OCI-M1 (cell line): Measurements from ENCODE around the gene INTS11.

ENCODE experiments used
- DNase-seq: peaks from one replicate; lab custom pipeline; 2025; lab: John Stamatoyannopoulos, UW

The INTS11 gene

GRCh38 chr1:1343811-1344421, 19.5 kb upstream of the INTS11 start:
- DNase-seq, result no peak

GRCh38 chr1:1342584-1343115, 18.2 kb upstream of the INTS11 start:
- no peak for DNase-seq

GRCh38 chr1:1342061-1342562, 17.7 kb upstream of the INTS11 start:
- no peak for DNase-seq

- no peak for DNase-seq
These were observed 17.1 kb upstream of the INTS11 start for GRCh38 chr1:1341549-1342021.

DNA sequence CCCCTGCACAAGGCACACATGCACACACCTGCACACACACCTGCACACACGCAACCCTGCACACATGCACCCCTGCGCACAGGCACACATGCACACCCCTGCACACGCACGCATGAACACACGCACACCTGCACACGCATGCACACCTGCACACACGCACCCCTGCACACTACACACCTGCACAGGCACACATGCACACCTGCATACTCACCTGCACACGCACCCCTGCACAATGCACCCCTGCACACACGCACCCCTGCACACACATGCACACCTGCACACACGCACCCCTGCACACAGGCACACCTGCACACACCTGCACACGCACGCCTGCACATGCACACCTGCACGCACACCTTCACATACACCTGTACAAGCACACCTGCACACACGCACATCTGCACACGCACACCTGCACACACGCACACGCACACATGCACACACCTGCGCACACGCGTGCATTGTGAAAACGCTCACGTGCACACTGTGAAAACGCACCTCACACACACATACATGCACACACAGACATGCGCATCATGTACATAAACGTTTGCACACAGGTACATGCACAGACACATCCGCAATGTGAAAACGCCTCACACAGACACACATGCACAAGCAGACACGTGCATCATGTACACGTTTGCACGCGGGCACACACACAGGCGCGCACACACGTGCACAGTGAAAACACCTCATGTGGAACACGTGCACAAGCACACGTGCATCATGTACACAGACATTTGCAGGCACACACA, 16.5 kb upstream of the INTS11 start:
- no peak for DNase-seq

DNA sequence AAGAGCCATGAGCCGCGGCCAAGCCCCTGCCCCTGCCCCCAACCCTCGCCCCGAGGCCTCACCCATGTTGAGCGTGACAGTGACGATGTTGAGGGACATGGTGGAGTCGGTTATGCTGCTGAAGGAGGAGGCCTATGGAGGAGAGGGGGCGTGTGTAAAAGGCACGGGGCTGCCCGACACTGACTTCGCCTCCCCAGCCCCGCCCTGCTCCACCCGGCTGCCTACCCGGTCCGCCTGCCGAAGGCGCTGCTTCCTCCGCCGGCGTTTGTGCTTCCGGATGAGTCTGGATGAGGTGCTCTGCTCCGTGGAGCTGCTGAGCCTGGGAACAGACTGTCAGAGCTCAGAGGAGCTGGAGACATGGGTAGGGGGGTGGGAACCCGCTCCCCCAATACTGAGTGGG, 15.7 kb upstream of the INTS11 start:
- no peak for DNase-seq

DNA sequence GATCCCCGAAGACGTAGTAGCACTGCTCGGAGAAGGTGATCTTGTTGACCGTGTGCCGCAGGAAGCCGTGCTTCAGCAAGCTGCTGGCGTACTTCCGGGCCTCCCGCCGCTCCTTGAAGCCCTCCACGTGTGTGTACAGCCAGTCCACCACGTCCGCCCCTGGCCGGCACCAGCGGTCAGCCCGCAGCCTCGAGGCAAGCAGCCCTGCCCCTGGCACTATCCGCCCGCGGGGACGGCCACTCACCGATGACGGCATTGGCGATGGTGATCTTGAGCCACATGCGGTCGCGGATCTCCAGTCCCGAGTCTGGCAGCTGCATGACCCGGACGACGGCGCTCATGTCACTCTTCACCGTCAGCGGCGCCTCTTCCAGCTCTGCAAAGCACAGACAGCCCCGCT, 13.8 kb upstream of the INTS11 start:
- DNase-seq, result no peak

GRCh38 chr1:1337793-1338147, 13.3 kb upstream of the INTS11 start:
- no peak for DNase-seq

DNA sequence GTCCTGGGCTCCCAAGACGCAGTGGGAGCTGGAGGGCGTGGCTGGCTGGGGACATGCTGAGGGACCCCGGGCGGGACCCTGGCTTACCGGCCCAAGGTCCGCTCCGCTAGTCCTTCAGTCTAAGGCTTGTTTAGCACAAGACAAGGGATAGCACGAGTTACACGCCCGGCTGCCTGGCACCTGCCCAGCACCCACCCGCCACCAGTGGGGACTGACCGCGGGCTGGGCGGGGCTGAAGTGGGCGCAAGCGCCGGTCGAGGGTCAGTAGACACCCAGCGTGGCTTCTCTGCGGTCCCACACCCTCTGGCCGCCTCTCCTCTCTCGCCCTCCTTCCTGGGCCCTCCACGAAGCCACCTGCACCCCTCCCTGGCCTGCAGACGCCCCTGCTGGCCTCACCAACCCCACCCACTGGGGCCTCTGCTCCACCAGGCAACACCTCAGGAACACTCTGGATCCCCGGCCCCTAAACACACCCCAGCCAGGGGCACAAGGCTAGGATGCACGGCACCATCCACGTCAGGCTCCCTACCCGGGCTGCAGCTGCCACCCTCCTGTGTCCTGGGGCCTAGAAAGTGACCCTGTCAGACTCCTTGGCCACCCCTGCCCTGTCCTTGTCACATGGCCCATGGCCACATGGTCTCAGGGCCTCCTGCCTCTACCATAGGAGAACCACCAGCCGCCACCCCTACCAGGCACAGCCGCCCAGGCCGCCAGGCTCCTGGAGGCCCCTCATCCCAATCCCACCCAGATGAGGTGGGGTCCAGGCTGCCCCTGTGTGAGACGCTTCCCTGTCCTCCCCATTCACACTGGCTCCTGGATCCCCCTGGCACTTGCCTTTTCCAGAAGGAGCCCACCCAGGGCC, 12.7 kb upstream of the INTS11 start:
- DNase-seq, result no peak

DNA sequence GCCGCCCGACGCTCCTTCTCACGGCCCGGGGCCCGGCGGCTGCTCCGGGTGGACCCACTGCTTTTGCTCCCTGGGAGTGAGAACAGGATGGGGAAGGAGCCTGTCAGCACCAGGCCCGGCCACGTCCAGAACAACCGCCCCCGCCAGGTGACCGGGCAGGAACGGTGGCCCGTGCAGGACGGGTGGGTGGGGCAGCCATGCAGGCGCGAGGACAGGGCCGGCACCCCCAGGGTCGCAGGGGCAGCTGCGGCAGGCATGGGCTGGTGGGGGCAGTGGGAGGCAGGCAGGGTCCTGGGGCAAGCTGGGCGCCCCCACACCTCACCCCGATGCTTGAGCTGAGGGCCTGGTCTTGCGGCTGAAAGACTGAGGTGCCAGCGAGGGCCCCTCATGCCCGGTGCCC, 12.0 kb upstream of the INTS11 start:
- no peak for DNase-seq

DNA sequence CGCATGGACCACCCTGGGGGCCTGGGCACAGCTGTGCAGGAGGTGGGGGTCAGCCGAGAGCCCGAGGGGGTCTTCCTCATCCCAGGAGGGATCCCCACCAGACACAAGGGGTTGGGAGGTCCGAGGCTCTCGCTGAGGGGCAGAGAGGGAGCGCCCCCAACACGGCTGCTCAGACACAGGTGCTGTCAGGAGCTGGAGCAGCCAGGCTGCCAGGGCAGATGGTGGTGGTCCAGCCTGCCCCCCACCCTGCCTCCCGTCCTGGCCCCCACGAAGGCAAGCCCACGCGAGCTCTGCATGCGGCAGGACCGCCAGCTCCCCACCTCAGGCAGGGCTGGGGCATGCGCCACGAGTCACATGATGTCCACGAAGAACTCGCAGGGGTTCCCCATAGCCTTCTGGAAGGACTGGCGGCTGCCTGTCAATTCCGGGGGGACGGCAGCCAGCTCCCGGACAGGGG, 11.4 kb upstream of the INTS11 start:
- DNase-seq, result no peak

DNA sequence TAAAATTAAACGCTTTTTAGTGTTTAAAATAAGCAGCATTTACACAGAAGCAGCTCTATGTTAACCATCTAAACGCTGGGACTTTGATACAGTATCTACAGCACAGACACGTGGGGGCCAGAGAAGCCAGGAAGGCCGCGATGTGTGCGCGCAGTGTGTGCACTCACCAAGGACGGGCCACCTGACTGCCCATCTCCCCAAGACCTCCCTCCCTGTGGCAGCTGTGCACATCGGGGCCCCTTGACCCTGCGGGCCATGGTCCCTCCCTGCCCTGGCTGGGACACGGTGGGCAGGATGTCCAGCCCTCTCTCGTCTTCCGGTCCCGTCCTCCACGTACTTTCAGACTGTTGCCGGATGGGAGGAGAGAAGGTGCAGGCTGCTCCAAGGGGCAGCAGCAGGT, 10.8 kb upstream of the INTS11 start:
- DNase-seq, result no peak

- DNase-seq, result no peak
These were observed 10.4 kb upstream of the INTS11 start for GRCh38 chr1:1334835-1335234.

DNA sequence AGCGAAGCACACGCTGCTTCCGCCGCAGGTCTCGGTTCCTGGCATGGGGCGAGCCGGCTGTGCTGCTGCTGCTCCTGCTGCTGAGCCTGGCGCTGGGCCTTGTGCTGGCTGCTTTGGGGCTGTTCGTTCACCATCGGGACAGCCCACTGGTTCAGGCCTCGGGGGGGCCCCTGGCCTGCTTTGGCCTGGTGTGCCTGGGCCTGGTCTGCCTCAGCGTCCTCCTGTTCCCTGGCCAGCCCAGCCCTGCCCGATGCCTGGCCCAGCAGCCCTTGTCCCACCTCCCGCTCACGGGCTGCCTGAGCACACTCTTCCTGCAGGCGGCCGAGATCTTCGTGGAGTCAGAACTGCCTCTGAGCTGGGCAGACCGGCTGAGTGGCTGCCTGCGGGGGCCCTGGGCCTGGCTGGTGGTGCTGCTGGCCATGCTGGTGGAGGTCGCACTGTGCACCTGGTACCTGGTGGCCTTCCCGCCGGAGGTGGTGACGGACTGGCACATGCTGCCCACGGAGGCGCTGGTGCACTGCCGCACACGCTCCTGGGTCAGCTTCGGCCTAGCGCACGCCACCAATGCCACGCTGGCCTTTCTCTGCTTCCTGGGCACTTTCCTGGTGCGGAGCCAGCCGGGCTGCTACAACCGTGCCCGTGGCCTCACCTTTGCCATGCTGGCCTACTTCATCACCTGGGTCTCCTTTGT, 9.2 kb upstream of the INTS11 start:
- DNase-seq, result no peak

- DNase-seq, result no peak
These were observed 8.5 kb upstream of the INTS11 start for GRCh38 chr1:1332774-1333480.

GRCh38 chr1:1332031-1332755, 7.7 kb upstream of the INTS11 start:
- no peak for DNase-seq

DNA sequence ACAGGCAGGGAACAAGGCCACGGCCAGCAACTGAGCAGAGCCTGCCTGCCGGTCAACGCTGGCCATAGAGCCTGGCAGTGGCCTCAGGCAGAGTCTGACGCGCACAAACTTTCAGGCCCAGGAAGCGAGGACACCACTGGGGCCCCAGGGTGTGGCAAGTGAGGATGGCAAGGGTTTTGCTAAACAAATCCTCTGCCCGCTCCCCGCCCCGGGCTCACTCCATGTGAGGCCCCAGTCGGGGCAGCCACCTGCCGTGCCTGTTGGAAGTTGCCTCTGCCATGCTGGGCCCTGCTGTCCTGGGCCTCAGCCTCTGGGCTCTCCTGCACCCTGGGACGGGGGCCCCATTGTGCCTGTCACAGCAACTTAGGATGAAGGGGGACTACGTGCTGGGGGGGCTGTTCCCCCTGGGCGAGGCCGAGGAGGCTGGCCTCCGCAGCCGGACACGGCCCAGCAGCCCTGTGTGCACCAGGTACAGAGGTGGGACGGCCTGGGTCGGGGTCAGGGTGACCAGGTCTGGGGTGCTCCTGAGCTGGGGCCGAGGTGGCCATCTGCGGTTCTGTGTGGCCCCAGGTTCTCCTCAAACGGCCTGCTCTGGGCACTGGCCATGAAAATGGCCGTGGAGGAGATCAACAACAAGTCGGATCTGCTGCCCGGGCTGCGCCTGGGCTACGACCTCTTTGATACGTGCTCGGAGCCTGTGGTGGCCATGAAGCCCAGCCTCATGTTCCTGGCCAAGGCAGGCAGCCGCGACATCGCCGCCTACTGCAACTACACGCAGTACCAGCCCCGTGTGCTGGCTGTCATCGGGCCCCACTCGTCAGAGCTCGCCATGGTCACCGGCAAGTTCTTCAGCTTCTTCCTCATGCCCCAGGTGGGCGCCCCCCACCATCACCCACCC, 6.9 kb upstream of the INTS11 start, which contains the start of gene TAS1R3:
Gene TAS1R3 (plus strand): TSS at position 213 of the 898 bp plus-strand sequence. CDS start 66 bp downstream, at position 279.
- no peak for DNase-seq

DNA sequence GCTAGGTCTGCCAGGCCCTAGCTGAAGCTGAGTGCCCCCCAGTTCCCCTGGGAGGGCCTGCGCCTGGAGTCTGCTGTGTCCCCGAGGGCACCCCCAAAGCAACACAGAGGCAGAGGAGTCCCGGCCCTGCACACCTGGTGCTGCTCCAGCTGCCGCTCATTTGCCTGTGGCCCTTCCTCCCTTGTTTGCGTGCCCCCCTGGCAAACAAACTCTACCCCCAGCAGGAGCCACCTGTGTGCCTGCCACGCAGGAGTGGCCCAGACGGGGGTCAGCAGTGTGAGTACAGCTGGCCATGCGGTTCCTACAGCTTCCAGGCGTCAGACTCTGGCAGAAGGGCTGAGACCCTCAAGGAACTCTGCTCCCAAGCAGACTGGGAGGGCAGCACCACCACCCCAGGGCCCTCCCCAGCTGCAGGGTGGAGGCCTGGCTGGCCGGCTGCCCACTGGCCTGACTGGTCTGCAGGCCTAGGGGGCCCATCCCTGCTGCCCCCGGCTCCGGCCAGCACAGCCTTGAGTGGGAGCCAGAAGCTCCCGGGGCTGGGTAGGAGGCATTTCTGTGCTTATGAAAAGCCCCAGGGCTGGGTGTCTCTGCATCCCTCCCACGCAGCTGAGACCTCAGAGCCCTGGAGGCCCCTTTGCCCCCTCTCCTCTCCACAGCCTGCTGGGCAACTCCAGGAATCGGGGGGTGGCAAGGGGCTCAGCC, 6.1 kb upstream of the INTS11 start:
- no peak for DNase-seq
